ENCODE data around the gene GRM1. TPM values are rescaled to one million over a fixed set of nuclear protein-coding genes. Genes with fewer than 3 reads are reported as not detected.

GRM1 gene
- total RNA-seq, 1 donor from 2014 or later = not detected

GRCh38 chr6:146065690-146066089, 36.8 kb downstream of the GRM1 start:
- no peaks in the 10 kb centered on the region for H3K4me1 Mint-ChIP-seq
- no peak overlapping the region for H3K27ac Mint-ChIP-seq
- H3K36me3 Mint-ChIP-seq (ENCODE audit: low read depth) = no peaks in the 10 kb centered on the region
- H3K27me3 Mint-ChIP-seq = no peaks in the 10 kb centered on the region
- intact Hi-C loops (cut with micrococcal nuclease) = no loop called here
- H3K9me3 Mint-ChIP-seq = no peaks in the 10 kb centered on the region
- DNase-seq = no peak
- H3K4me3 Mint-ChIP-seq = no peak overlapping the region

DNA sequence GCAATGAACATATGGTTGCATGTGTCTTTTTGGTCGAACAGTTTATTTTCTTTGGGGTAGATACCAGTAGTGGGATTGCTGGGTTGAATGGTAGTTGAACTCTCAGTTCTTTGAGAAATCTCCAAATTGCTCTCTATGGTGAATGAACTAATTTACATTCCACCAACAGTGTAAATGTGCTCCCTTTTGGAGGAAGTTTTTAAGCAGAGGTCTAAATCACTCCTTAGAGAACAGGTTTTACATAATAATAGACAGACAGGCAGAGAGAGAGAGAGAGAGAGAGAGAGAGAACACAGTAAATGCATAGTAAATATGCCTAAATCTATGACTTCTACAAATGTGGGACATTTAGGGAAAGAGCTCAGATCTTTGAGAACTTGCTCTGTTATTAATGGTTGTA, 37.6 kb downstream of the GRM1 start:
- Mint-ChIP-seq H3K27ac (no peak overlapping the region), H3K9me3 (no peaks in the 10 kb centered on the region), H3K4me3 (no peak overlapping the region), H3K4me1 (no peaks in the 10 kb centered on the region), H3K27me3 (no peaks in the 10 kb centered on the region), H3K36me3 (ENCODE audit: low read depth) (no peaks in the 10 kb centered on the region)
- no peak for DNase-seq
- intact Hi-C loops (cut with micrococcal nuclease) = no loop called here

DNA sequence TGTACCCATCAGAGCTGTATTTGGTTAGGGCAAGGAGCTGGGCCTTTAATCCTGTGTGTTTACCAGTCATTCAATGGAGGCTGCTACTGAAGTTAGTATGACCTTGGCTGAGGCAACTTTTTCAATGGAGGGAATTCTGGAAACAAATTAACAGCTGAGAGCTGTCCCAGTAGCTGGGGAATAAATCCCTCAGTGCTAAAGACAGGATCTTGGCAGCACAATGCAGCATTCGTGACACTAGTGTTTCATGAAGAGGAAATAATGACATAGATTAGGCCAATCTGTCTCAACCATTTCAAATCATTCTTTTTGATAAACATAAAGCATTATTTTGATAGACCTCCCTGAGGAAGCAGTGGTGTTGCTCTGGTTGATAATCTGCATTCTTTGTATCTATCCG, 42.9 kb downstream of the GRM1 start:
- intact Hi-C loops (cut with micrococcal nuclease) = no loop called here
- Mint-ChIP-seq H3K9me3 (no peaks in the 10 kb centered on the region), H3K4me3 (no peak overlapping the region), H3K4me1 (no peaks in the 10 kb centered on the region), H3K27ac (no peak overlapping the region), H3K27me3 (no peaks in the 10 kb centered on the region), H3K36me3 (ENCODE audit: low read depth) (no peaks in the 10 kb centered on the region)
- DNase-seq = no peak

GRCh38 chr6:146077992-146078391, 49.1 kb downstream of the GRM1 start:
- Mint-ChIP-seq H3K4me3 (no peak overlapping the region), H3K27ac (no peak overlapping the region), H3K27me3 (no peaks in the 10 kb centered on the region), H3K9me3 (no peaks in the 10 kb centered on the region), H3K4me1 (no peaks in the 10 kb centered on the region), H3K36me3 (ENCODE audit: low read depth) (no peaks in the 10 kb centered on the region)
- DNase-seq = no peak
- intact Hi-C loops (cut with micrococcal nuclease) = no loop called here

DNA sequence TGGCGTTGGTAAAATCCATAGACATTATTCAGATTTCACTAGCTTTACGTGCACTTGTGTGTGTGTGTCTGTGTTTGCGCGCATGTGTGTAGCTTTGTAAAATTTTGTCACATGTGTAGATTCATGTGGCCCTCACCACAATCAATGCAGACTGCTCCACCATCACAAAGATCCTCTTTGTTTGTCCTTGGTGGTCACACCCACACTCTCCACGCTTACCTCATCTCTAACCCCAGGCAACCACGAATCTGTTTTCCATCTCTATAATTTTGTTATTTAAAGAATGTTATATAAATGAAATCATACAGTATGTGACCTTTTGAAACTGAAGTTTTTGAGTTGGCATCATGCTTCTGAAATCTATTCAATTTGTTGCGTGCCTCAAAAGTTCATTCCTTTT, 58.5 kb downstream of the GRM1 start:
- Mint-ChIP-seq H3K36me3 (ENCODE audit: low read depth) (no peaks in the 10 kb centered on the region), H3K9me3 (no peaks in the 10 kb centered on the region), H3K27me3 (no peaks in the 10 kb centered on the region), H3K4me3 (no peak overlapping the region), H3K4me1 (no peaks in the 10 kb centered on the region), H3K27ac (no peak overlapping the region)
- DNase-seq = no peak
- intact Hi-C loops (cut with micrococcal nuclease) = no loop called here

- Mint-ChIP-seq H3K27ac (no peak overlapping the region), H3K36me3 (ENCODE audit: low read depth) (no peaks in the 10 kb centered on the region), H3K9me3 (no peaks in the 10 kb centered on the region), H3K27me3 (no peaks in the 10 kb centered on the region), H3K4me1 (no peaks in the 10 kb centered on the region), H3K4me3 (no peak overlapping the region)
- intact Hi-C loops (cut with micrococcal nuclease) = no loop called here
- no peak for DNase-seq
Measured at GRCh38 chr6:146090474-146090873, 61.6 kb downstream of the GRM1 start.

GRCh38 chr6:146092961-146093686, 64.3 kb downstream of the GRM1 start:
- H3K27ac Mint-ChIP-seq = no peak overlapping the region
- H3K4me1 Mint-ChIP-seq = no peaks in the 10 kb centered on the region
- no peak for DNase-seq
- no peaks in the 10 kb centered on the region for H3K36me3 Mint-ChIP-seq (ENCODE audit: low read depth)
- no peaks in the 10 kb centered on the region for H3K9me3 Mint-ChIP-seq
- no peak overlapping the region for H3K4me3 Mint-ChIP-seq
- intact Hi-C loops (cut with micrococcal nuclease) = no loop called here
- no peaks in the 10 kb centered on the region for H3K27me3 Mint-ChIP-seq

GRCh38 chr6:146095481-146095880, 66.6 kb downstream of the GRM1 start:
- H3K36me3 Mint-ChIP-seq (ENCODE audit: low read depth) = no peaks in the 10 kb centered on the region
- no peak for DNase-seq
- H3K27me3 Mint-ChIP-seq = no peaks in the 10 kb centered on the region
- H3K4me3 Mint-ChIP-seq = no peak overlapping the region
- H3K4me1 Mint-ChIP-seq = no peaks in the 10 kb centered on the region
- intact Hi-C loops (cut with micrococcal nuclease) = no loop called here
- H3K9me3 Mint-ChIP-seq = no peaks in the 10 kb centered on the region
- no peak overlapping the region for H3K27ac Mint-ChIP-seq

- Mint-ChIP-seq H3K27ac (no peak overlapping the region), H3K9me3 (no peaks in the 10 kb centered on the region), H3K4me1 (no peaks in the 10 kb centered on the region), H3K36me3 (ENCODE audit: low read depth) (no peaks in the 10 kb centered on the region), H3K27me3 (no peaks in the 10 kb centered on the region), H3K4me3 (no peak overlapping the region)
- DNase-seq = no peak
- intact Hi-C loops (cut with micrococcal nuclease) = no loop called here
Measured at GRCh38 chr6:146097586-146097985, 68.7 kb downstream of the GRM1 start.

DNA sequence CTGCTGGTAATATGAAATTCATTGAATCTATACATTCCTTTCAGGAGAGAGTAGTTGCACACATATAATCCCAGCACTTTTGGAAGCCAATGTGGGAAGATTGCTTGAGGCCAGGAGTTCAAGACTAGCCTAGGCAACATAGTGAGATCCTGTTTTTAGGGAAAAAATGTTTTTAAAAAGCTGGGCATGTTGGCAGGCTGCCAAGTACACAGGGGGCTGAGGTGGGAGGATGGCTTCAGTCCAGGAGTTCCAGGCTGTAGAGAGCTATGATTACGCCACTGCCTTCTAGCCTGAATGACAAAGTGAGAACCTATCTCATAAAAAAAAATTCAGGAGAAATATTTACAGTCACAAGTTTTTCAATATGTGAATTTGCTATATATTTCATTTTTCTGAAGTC, 71.9 kb downstream of the GRM1 start:
- H3K27ac Mint-ChIP-seq = no peak overlapping the region
- DNase-seq = no peak
- H3K36me3 Mint-ChIP-seq (ENCODE audit: low read depth) = no peaks in the 10 kb centered on the region
- no peaks in the 10 kb centered on the region for H3K9me3 Mint-ChIP-seq
- no peaks in the 10 kb centered on the region for H3K27me3 Mint-ChIP-seq
- no peak overlapping the region for H3K4me3 Mint-ChIP-seq
- no peaks in the 10 kb centered on the region for H3K4me1 Mint-ChIP-seq
- intact Hi-C loops (cut with micrococcal nuclease) = no loop called here

GRCh38 chr6:146103416-146104072, 74.7 kb downstream of the GRM1 start:
- Mint-ChIP-seq H3K36me3 (ENCODE audit: low read depth) (no peaks in the 10 kb centered on the region), H3K27ac (no peak overlapping the region), H3K9me3 (no peaks in the 10 kb centered on the region)

DNA sequence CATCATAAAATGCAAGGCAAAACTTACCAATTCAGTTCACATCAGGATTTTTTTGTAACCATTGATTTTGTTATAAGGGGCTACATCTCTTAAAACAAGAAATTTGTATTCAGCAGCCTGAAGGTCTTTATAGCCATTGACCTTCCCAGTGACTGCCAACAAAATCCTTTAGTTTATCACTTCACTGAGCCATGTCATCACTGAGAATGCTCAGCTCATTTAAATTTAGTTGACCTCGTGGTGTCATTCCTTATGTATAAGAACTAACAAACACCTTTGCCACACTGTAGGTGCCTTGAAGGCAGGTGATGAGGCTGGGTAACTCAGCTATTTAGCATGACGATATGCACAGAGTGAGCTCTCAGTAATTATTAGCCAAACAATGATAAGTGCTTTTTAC, 77.7 kb downstream of the GRM1 start:
- Mint-ChIP-seq H3K27ac (no peak overlapping the region), H3K36me3 (ENCODE audit: low read depth) (no peaks in the 10 kb centered on the region), H3K4me3 (no peak overlapping the region), H3K9me3 (no peaks in the 10 kb centered on the region), H3K27me3 (no peaks in the 10 kb centered on the region), H3K4me1 (no peaks in the 10 kb centered on the region)
- intact Hi-C loops (cut with micrococcal nuclease) = no loop called here
- no peak for DNase-seq

More at GRCh38 chr6:146103416-146104072, 74.7 kb downstream of the GRM1 start:
- DNase-seq = no peak
- Mint-ChIP-seq H3K4me1 (no peaks in the 10 kb centered on the region), H3K4me3 (no peak overlapping the region), H3K27me3 (no peaks in the 10 kb centered on the region)
- intact Hi-C loops (cut with micrococcal nuclease) = no loop called here

DNA sequence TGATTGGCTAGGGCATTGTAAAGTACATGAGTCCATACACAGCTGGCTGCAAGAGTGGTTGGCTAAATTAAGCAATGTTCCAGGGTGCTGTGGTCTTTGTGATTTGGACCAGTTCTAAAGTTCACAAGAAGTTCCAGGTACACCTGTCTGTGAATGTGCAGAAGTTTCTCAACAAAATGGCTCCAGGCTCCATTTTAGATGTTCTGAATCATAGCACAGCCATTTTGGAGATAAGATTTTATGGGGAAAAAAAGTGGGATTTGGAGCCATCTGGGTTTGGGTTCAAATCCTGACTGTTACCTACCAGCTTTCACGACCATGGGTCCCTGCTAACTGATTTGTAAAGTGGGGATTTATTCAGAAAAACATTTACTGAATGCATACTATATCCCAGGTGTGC, 82.1 kb downstream of the GRM1 start:
- no peaks in the 10 kb centered on the region for H3K4me1 Mint-ChIP-seq
- H3K27me3 Mint-ChIP-seq = no peaks in the 10 kb centered on the region
- intact Hi-C loops (cut with micrococcal nuclease) = no loop called here
- no peaks in the 10 kb centered on the region for H3K9me3 Mint-ChIP-seq
- no peak overlapping the region for H3K27ac Mint-ChIP-seq
- no peak overlapping the region for H3K4me3 Mint-ChIP-seq
- H3K36me3 Mint-ChIP-seq (ENCODE audit: low read depth) = no peaks in the 10 kb centered on the region
- no peak for DNase-seq

- Mint-ChIP-seq H3K4me3 (no peak overlapping the region), H3K36me3 (ENCODE audit: low read depth) (no peaks in the 10 kb centered on the region)
Measured at GRCh38 chr6:146111881-146112450, 83.1 kb downstream of the GRM1 start.

More at GRCh38 chr6:146111881-146112450, 83.1 kb downstream of the GRM1 start:
- no peaks in the 10 kb centered on the region for H3K9me3 Mint-ChIP-seq
- intact Hi-C loops (cut with micrococcal nuclease) = no loop called here
- no peak overlapping the region for H3K27ac Mint-ChIP-seq
- H3K4me1 Mint-ChIP-seq = no peaks in the 10 kb centered on the region
- no peaks in the 10 kb centered on the region for H3K27me3 Mint-ChIP-seq
- DNase-seq = no peak

Data from activated CD4-positive, alpha-beta T cell treated with anti-CD3 and anti-CD28 coated beads, Interleukin-2, amount 10 ng/mL, durations not matched to agents 24 days and 14 days (primary cell).